Measurements from ENCODE around the gene RPS19BP1. TPM values are rescaled to one million over a fixed set of nuclear protein-coding genes. Genes with fewer than 3 reads are reported as not detected.
A peak's percentile ranks its signal among the peaks of the same experiment; 100 is the strongest.

RPS19BP1 gene
- polyA plus RNA-seq, 4 donors, result 48.3 to 80.2 (median 55.6) TPM

DNA sequence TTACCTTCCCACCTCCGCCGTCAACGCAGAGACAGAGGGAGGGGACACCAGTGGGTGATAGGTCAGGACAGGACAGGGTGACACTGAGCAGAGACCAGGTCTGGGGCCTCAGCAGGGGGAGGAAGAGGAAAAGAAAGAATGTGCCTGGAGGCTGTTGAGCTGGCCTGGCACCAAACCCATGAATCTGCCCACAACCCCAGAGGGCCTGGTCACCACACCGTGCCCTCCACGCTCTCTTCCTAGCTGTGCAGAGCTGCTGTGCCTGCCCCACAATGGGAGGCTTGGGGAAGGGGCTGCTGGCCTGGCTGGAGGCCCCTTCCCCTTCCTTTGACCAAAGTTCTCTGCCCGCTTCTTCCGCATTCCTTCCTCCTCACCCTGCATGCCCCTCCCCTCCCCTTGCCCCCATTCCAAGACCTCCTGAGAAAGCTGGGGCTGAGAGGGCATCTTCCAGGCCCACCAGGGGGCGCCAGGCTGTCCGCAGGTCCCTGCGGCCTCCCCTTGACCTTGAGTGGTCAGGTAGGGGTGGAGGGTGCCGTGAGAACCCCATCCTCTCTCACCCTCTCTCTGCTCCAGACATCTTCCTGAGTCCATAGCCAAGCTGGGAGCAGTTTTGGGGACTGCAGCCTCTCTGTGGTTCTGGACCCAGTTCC is 27.0 kb upstream of the RPS19BP1 start:
- no peak for DNase-seq (ENCODE audit: low read depth in 4 of 4, low spot score in 2 of 4)

GRCh38 chr22:39558950-39559349 is 26.4 kb upstream of the RPS19BP1 start:
- DNase-seq (ENCODE audit: low read depth in 4 of 4, low spot score in 2 of 4), result no peak

GRCh38 chr22:39558254-39558727 is 25.7 kb upstream of the RPS19BP1 start:
- DNase-seq (ENCODE audit: low read depth in 4 of 4, low spot score in 2 of 4), result no peak

DNA sequence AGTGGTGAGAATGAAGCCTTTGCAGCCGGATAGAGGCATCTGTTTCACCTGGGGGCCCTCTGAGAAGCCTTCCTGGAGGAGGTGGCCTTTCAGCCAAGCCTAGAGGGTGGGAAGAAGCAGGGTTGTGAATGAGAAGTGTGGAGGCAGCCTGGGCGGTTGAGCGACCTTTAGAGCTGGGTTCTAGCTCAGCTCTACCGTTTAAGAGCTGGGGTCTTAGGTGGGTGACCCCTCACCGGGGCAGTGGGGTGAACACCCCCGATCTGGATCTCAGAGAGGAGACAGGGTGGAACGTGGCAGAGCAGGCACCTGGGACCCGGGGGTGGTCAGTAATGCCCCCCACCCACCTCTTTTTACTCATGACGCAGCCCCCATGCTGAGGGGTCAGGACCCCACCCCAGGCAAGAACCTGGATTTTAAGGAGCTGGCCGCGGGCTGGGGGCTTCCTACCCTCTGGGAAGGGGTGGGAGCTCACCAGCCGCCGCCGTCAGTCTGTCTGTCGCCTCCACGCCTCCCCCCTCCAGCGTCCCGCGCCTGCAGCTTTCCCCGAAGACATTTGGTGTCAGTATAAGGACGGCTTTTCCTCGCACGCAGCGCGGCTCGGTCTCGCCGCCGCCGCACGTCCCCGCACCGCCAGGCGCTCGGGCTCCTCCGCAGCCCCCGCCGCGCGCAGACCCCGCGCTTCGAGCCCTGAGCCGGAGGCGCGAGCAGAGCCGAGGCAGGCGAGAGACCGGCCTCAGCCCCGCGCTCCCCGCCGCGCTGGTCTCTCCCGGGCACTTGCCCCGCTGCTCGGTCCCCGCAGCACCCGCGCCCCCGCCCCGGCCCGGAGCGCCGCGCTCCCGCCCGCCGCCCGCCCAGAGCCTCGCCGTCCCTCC is 24.7 kb upstream of the RPS19BP1 start:
- DNase-seq (ENCODE audit: low read depth in 4 of 4, low spot score in 2 of 4), result no peak

GRCh38 chr22:39554151-39554550 is 21.6 kb upstream of the RPS19BP1 start:
- no peak for DNase-seq (ENCODE audit: low read depth in 4 of 4, low spot score in 2 of 4)

DNA sequence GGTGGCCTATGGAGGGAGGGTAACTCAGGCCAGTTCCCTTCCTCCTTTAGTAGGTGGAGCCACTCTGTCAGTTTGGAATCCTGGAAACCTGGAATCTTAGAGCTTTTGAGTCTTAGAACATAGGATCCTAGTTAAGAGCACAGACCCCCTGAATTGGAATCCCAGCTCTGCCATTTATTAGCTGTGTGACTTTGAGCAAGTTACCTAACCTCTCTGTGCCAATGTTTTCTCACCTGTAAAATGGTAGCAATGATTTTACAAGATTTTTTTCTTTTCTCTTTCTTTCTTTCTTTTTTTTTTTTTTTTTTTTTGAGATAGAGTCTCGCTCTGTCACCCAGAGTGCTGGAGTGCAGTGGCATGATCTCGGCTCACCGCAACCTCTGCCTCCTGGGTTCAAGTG is 20.9 kb upstream of the RPS19BP1 start:
- no peak for DNase-seq (ENCODE audit: low read depth in 4 of 4, low spot score in 2 of 4)

- DNase-seq (ENCODE audit: low read depth in 4 of 4, low spot score in 2 of 4), result no peak
Observed at GRCh38 chr22:39547587-39547947, 15.0 kb upstream of the RPS19BP1 start.

- DNase-seq (ENCODE audit: low read depth in 4 of 4, low spot score in 2 of 4), result no peak
Observed at GRCh38 chr22:39546889-39547586, 14.5 kb upstream of the RPS19BP1 start.

GRCh38 chr22:39545386-39546365 is 13.1 kb upstream of the RPS19BP1 start:
- peak in 2 of 4 donors; percentile 55 to 63 for DNase-seq (ENCODE audit: low read depth in 4 of 4, low spot score in 2 of 4)

GRCh38 chr22:39543095-39543494 is 10.5 kb upstream of the RPS19BP1 start:
- no peak for DNase-seq (ENCODE audit: low read depth in 4 of 4, low spot score in 2 of 4)

DNA sequence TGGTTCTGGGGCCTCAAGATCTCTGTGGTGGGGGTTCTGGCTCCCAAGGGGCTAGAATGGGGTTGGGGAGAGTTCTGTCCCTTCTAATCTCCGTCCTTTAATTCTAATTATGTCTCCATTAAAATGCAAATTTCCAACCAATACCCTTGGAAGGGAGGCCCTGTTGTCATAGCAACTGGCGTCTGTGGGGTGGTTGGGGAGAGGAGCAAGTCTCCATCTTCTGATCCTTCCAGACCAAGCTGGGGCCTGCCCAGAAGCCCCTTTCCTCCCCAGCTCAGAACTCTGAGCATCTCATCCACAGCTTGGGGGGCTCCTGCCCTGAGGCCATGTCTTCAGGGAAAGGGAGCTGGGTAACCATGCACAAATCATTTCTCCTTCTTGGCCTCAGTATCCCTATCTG is 5.4 kb upstream of the RPS19BP1 start:
- no peak for DNase-seq (ENCODE audit: low read depth in 4 of 4, low spot score in 2 of 4)

DNA sequence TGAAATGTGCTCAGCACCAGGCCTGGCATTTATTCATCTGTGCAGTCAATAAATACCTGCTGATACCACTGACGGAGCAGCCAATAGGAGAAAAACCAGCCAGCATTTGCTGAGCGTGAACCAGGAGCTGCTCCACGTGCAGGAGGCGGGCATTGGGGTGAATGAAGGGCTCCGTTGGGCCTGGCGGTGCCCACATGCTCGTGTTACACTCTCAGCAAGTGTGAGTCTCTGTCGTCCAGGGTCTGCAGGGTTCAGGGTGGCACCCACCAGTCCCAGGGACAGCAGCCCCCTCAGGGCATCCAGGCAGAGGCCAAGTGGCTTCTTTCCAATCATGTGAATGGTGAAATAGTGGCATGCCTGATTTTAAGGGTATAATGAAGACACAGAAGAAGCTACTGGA is 4.2 kb upstream of the RPS19BP1 start:
- DNase-seq (ENCODE audit: low read depth in 4 of 4, low spot score in 2 of 4), result no peak

GRCh38 chr22:39535831-39536449 is 3.4 kb upstream of the RPS19BP1 start:
- DNase-seq (ENCODE audit: low read depth in 4 of 4, low spot score in 2 of 4), result no peak

- DNase-seq (ENCODE audit: low read depth in 4 of 4, low spot score in 2 of 4), result no peak
Observed at GRCh38 chr22:39535357-39535725, 2.8 kb upstream of the RPS19BP1 start.

DNA sequence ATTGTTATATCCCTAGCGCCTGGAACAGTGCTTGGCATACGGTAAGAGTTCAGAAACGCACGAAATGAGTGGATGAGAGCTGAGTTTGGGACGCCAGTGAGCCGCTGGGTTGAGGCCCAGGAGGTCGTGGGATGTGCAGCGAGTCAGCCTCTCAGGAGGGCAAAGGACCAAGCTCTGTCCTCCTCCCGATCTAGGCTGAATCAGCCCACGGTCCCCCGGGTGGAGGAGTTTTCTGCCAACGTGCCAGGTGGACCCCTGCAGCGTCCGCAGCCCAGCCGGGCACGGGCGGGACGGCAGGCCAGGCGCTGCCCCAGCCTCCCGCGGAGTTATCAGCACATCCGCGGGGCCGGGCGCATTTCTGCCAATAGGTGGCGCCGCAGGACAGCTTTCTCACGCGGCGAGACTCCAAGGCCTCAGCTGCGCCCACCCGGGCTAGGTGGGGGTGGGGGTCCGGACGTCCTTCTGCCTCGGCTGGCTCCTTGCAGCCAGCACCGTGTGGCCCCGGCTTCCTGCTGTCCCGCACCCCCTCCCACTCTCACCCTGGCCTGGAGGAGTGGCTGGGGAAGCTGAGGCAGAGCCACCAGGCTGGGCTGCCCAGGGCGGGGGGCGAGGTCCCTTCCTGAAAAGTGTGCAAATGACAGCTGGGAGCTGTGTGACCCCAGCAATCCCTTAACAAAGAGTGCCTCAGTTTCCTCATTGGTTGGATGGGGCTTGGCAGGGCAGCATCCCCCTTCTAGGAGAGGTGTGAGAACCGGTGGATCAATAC is 2.2 kb upstream of the RPS19BP1 start:
- peak in 3 of 4 donors; percentile 66 to 80 (median 69) for DNase-seq (ENCODE audit: low read depth in 4 of 4, low spot score in 2 of 4)

DNA sequence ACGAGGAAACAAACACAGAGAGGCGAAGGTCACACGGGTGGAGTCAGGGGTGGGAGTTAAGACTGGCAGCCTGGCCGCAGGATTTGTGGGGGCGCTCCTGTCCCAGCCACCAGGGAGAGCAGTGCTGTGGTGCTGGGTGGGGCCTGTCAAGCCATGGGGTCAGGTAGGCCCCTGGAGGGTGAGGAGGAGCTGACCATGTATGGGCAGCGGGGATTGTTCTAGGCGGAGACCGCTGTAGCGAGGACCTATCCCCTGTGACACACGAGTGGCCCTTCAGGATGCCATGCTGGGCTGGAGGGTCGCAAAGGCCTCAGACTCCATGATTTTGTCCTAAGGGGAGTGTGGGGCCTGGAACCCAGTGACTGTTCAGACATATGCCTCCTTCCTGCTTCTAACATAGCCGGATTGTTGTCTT is 1.6 kb upstream of the RPS19BP1 start:
- no peak for DNase-seq (ENCODE audit: low read depth in 4 of 4, low spot score in 2 of 4)

DNA sequence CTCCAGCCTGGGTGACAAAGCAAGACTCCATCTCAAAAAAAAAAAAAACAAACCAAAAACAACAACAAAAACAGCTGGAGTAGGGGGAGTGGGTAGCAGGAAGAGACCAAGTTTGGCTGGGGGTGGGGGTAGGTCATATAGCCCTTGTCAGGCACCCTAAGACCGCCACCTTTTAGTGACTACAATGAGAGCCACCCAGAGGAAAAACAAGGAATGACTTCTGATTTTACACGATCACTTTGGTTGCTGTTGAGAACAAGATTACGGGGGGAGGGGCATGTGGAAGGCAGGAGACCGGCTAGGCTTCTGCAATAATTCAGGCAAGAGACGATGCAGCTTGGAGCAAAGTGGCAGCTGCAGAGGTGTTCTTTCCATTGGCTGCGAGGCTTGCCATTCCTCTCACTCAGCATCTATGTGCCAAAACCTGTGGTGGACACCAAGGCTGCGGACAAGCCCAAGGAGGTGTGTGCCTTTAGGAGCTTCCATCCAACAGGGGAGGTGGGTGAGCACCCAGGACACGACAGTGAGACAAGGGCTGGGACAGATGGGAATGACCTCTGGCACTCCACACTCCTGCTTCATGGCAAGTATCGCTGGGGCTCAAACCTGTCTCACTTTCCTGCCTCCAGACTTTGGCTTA is 1.7 kb downstream of the RPS19BP1 start:
- no peak for DNase-seq (ENCODE audit: low read depth in 4 of 4, low spot score in 2 of 4)

GRCh38 chr22:39530116-39530515 is 2.4 kb downstream of the RPS19BP1 start:
- no peak for DNase-seq (ENCODE audit: low read depth in 4 of 4, low spot score in 2 of 4)

GRCh38 chr22:39529487-39529851 is 3.1 kb downstream of the RPS19BP1 start:
- no peak for DNase-seq (ENCODE audit: low read depth in 4 of 4, low spot score in 2 of 4)

Data from left renal cortex interstitium (tissue), 4 donors.